Heart left ventricle (tissue), 16 donors: Measurements from ENCODE around the gene SIGLEC12. TPM values are rescaled to one million over a fixed set of nuclear protein-coding genes. Genes with fewer than 3 reads are reported as not detected.
A peak's percentile ranks its signal among the peaks of the same experiment; 100 is the strongest.
"Not testable (repeated sequence)": the region's sequence is repeated elsewhere in the genome, so short reads cannot be mapped to it uniquely, and the experiment has no call there.

ENCODE experiments used
- ATAC-seq, 4 donors: fragments of 200-7000 bp; cut with Tn5 transposase; one replicate each; pipeline ENCODE4 v1.9.1; 2020 to 2022; ENCODE audit warnings: moderate library complexity in 4 of 4, mild to moderate bottlenecking in 3 of 4, moderate number of reproducible peaks in 1 of 4
- DNase-seq, 5 donors: peaks; one replicate each; pipeline ENCODE4 v3.0.0-alpha.2; 2020
- H3K27ac ChIP-seq, 12 donors: fragments of 200-600 bp; sonication (generic) in 4 of 12; one replicate each; pipeline versions ENCODE4 v1.5.0 to v1.8.0; 2016 to 2022; ENCODE audit warnings: mild to moderate bottlenecking in 2 of 12
- H3K27me3 ChIP-seq, 9 donors: fragments of 200-600 bp; sonication (generic) in 2 of 9; one replicate each; pipeline versions ENCODE4 v1.5.1 to v1.8.0; 2016 to 2022; ENCODE audit warnings: mild to moderate bottlenecking in 3 of 9
- H3K36me3 ChIP-seq, 9 donors: fragments of 200-600 bp; sonication (generic) in 2 of 9; one replicate each; pipeline versions ENCODE4 v1.5.0 to v1.8.0; 2018 to 2022; ENCODE audit warnings: mild to moderate bottlenecking in 2 of 9
- H3K4me1 ChIP-seq, 12 donors: fragments of 200-600 bp; sonication (generic) in 4 of 12; one replicate each; pipeline versions ENCODE4 v1.5.0 to v1.8.0; 2016 to 2022; ENCODE audit warnings: mild to moderate bottlenecking in 3 of 12
- H3K4me3 ChIP-seq, 12 donors: fragments of 200-600 bp; sonication (generic) in 4 of 12; one replicate each; pipeline versions ENCODE4 v1.5.0 to v1.8.0; 2017 to 2022; ENCODE audit warnings: mild to moderate bottlenecking in 9 of 12, moderate library complexity in 4 of 12
- H3K9me3 ChIP-seq, 12 donors: fragments of 200-600 bp; sonication (generic) in 4 of 12; one replicate each; pipeline versions ENCODE4 v1.5.0 to v1.8.0; 2016 to 2022; ENCODE audit warnings: mild to moderate bottlenecking in 1 of 12
- CTCF ChIP-seq, 12 donors: fragments of 200-600 bp; sonication (generic) in 4 of 12; IDR thresholded peaks; one replicate each; pipeline versions ENCODE4 v1.5.0 to v1.8.0; 2018 to 2022; ENCODE audit warnings: antibody characterized with exemption in 12 of 12, mild to moderate bottlenecking in 5 of 12
- POLR2A ChIP-seq, 2 donors: fragments of 450-650 bp; IDR thresholded peaks; one replicate each; pipeline ENCODE4 v1.6.1; 2017; ENCODE audit warnings: antibody characterized with exemption in 2 of 2, mild to moderate bottlenecking in 2 of 2, moderate library complexity in 2 of 2
- WGBS, 4 donors: extraction: QIAGEN DNeasy Blood & Tissue Kit in 2 of 4; methylation state at CpG; one replicate each; pipeline versions ENCODE4 v1.1.5 to v1.1.7; 2013 to 2018; 5-methylcytosine and 5-hydroxymethylcytosine counted together
- intact Hi-C, 10 donors: fragments of 100-400 bp; cut with DNase I; formaldehyde crosslinking; loops; one replicate each; pipeline versions ENCODE4 v1.11.1 to v1.14.2; 2022
- polyA plus RNA-seq, 2 donors: library from polyadenylated mRNA; stranded (reverse); fragments of 200-250 nt; gene quantifications; one replicate each; pipeline ENCODE4 v1.2.3, GENCODE V29; 2013
- total RNA-seq, 9 donors: library from RNA; depleted of rRNA in 2 of 9; stranded (reverse); fragments of >200 nt in 2 of 9; fragmentation: NEBNext Ultra II Directional in 3 of 9; extraction: Animal tissue kit (Norgen Biotek cat#: 25700) in 3 of 9; gene quantifications; one replicate each; pipeline versions ENCODE4 v1.1.0 to v1.2.4, GENCODE V29; 2016 to 2023
- donor health status: ischemic (EF 13 %, LVEDD 7.1; RV severe dilation, severe dysfunction).
- donor health status: healthy with polysubstance abuse.
- donor health status: DM: no; HTN: yes; CAD: no.
- donor health status: DM: no; HTN: no; CAD: no.
- donor health status: ischemic (EF 25% LVEDD 6.9; RV normal size, moderate dysfunction).
- donor health status: ischemic (EF 25% LVEDD 5.7; RV mildly dilated, moderate dysfunction).
- donor health status: healthy.
- donor health status: DM: yes; HTN: yes; CAD: no.
- donor health status: ischemic (EF 35%, LVEDD 5.7; RV mildly dilated, moderate dysfunction).
- donor health status: nonischemic (EF 11% LVEDD 7.7; RV severe dilation, severe dysfunction).
- donor health status: DM: yes; HTN: yes; CAD: no.
- donor health status: PGD.
- donor health status: ischemic (EF 29% LVEDD 5.4; RV normal size, mild dysfunction).
- donor health status: nonischemic (EF 23%, LVEDD 6.1; RV moderate dilation, normal function).

Gene SIGLEC12
- total and polyA plus RNA-seq, 11 donors = 0.15 to 0.43 (median 0.21) TPM; not detected in 6

GRCh38 chr19:51503896-51504295, 2.3 kb upstream of the SIGLEC12 start:
- intact Hi-C loops = no loop called here

GRCh38 chr19:51503286-51503817, 1.8 kb upstream of the SIGLEC12 start:
- H3K27ac ChIP-seq = peak overlapping the region in 1 of 12 donors; percentile 55
- WGBS, 4 donors = 74 to 82% (median 78%) methylated on average over 5 of the region's 5 CpGs
- peak in 1 of 4 donors; percentile 56 for ATAC-seq

More at GRCh38 chr19:51503896-51504295, 2.3 kb upstream of the SIGLEC12 start:
- H3K27me3 ChIP-seq = peaks cover 0 to 5% (median under 1%) of the 10 kb centered on the region in 9 donors
- peaks cover 0 to 45% (median 0%) of the 10 kb centered on the region in 12 donors for H3K4me1 ChIP-seq
- ATAC-seq (no peak), DNase-seq (no peak)
- no peak for TF ChIP-seq CTCF (IDR thresholded peaks at IDR 0.05)
- no peak for TF ChIP-seq POLR2A (IDR thresholded peaks at IDR 0.05)
- 41 to 64% (median 44%) methylated on average over 3 of the region's 3 CpGs for WGBS, 4 donors
- no peaks in the 10 kb centered on the region for H3K36me3 ChIP-seq
- H3K4me3 ChIP-seq = no peak overlapping the region
- H3K27ac ChIP-seq = peak overlapping the region in 1 of 12 donors; percentile 55
- H3K9me3 ChIP-seq = peaks cover 0 to 11% (median 0%) of the 10 kb centered on the region in 12 donors

GRCh38 chr19:51500931-51501330, 669 bp downstream of the SIGLEC12 start:
- peaks cover 0 to 21% (median 0%) of the 10 kb centered on the region in 12 donors for H3K4me1 ChIP-seq
- H3K4me3 ChIP-seq, H3K36me3 ChIP-seq, DNase-seq, H3K27me3 ChIP-seq, intact Hi-C loops, H3K27ac ChIP-seq: not testable (repeated sequence)
- 49 to 69% (median 52%) methylated on average over 7 to 8 of the region's 8 CpGs for WGBS, 4 donors
- peaks cover 0 to 11% (median 0%) of the 10 kb centered on the region in 12 donors for H3K9me3 ChIP-seq
- peak in 1 of 4 donors; percentile 26 for ATAC-seq

More at GRCh38 chr19:51503286-51503817, 1.8 kb upstream of the SIGLEC12 start:
- DNase-seq = no peak
- Histone ChIP-seq H3K4me1 (peaks cover 0 to 40% (median 0%) of the 10 kb centered on the region in 12 donors), H3K4me3 (no peak overlapping the region), H3K36me3 (no peaks in the 10 kb centered on the region), H3K9me3 (peaks cover 0 to 11% (median 0%) of the 10 kb centered on the region in 12 donors), H3K27me3 (peaks cover 0 to 8% (median 0%) of the 10 kb centered on the region in 9 donors)
- TF ChIP-seq POLR2A (IDR thresholded peaks at IDR 0.05) (no peak), CTCF (IDR thresholded peaks at IDR 0.05) (no peak)
- intact Hi-C loops = no loop called here

- WGBS, 4 donors = 30 to 55% (median 35%) methylated on average over 2 to 3 of the region's 3 CpGs
- Histone ChIP-seq H3K27ac (no peak overlapping the region), H3K4me1 (peaks cover 0 to 23% (median 0%) of the 10 kb centered on the region in 12 donors), H3K4me3 (no peak overlapping the region), H3K36me3 (no peaks in the 10 kb centered on the region), H3K9me3 (no peaks in the 10 kb centered on the region), H3K27me3 (peaks cover 0 to 8% (median 0%) of the 10 kb centered on the region in 9 donors)
- ATAC-seq (no peak), DNase-seq (no peak)
- no peak for TF ChIP-seq CTCF (IDR thresholded peaks at IDR 0.05)
- no peak for TF ChIP-seq POLR2A (IDR thresholded peaks at IDR 0.05)
- intact Hi-C loops = no loop called here
Measured at GRCh38 chr19:51497666-51498065, 3.9 kb downstream of the SIGLEC12 start.
